ENCODE results near the gene MUC20. TPM values are rescaled to one million over a fixed set of nuclear protein-coding genes. Genes with fewer than 3 reads are reported as not detected.
"Not testable (repeated sequence)": the region's sequence is repeated elsewhere in the genome, so short reads cannot be mapped to it uniquely, and the experiment has no call there.

The MUC20 gene
- total RNA-seq, 2 donors from 2014 or later, result 110 to 115 TPM

DNA sequence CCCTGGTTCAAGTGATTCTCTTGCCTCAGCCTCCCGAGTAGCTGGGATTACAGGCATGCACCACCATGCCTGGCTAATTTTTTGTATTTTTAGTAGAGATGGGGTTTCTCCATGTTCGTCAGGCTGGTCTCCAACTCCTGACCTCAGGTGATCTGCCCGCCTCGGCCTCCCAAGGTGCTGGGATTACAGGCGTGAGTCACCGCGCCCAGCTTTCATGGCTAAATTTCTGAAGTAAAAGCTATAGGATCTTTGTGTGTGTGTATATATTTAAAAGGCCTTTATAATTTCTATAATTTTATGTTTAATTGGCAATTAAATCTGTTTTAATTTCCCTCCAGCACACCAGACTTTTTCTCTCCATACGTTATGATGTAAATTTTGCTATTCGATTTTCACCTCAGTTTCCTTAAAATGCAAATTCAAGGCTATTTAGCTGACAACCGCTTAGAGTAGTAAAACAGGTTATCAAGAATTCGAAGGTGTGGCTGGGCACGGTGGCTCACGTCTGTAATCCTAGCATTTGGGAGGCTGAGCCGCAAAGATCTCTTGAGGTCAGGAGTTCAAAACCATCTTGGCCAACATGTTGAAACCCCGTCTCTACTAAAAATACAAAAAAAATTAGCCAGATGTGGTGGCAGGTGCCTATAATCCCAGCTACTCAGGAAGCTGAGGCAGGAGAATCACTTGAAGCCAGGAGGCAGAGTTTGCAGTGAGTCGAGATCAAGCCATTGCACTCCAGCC lies 1.1 kb upstream of the MUC20 start:
- intact Hi-C loops (cut with DNase I, micrococcal nuclease); ATAC-seq; DNase-seq: not testable (repeated sequence)

DNA sequence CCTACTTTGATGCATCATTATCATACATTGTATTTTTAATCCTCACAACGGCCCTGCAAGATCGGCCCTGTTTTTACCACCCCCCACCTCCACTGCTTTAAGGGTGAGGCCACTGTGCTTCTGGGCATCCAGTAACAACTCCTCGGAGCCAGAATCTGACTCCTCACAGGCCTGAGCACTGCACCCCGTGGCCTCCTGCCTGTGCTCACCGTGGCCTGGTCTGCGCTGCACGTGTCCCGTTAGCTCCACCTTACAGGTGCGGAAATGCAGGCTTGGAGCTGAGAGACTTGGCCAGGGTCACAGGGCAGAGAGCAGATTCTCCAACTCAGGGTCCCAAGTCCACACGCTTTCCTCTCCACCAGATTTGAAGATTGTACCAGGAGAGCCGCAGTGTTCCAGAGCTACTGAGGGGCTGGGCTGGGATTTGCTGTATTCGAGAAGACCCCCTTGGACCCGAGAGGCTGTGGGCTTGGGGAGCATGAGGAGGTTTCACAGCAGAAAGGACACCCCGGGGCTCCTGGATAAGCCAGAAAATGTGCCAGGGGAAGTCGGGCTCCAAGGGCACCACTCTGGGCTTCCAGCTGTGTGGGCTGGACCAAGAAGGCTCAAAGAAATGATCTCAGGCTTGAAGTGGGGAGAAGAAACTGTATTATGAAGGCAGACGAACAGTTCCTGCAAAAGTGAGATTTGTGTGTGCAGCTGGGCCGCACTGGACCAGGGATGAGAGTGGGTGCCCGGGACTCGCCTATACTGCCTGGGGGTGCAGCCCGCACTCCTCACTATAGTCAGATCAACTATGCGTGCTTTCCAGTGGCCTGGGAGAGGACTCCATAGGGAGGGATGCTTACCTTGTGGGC lies 1.6 kb downstream of the MUC20 start:
- ATAC-seq, result peak; percentile 69
- intact Hi-C loops (cut with DNase I, micrococcal nuclease); DNase-seq: not testable (repeated sequence)

DNA sequence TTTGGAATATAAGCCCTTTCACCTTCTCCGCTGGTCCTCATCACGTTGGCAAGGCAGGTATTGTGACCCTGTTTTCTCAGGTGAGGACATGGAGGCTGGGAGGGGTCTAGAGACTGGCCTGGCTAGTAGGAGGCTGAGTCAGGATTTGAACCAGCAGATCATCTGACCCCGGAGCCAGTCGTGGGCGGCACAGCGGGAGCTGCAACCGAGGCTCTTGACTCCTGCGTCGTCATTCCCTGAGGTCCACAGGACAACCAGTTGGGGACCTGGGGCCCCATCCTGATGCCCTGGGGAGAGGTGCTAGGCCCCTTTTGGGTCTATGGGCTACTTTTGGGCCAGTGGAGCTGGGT lies 2.2 kb downstream of the MUC20 start:
- ATAC-seq; intact Hi-C loops (cut with DNase I, micrococcal nuclease); DNase-seq: not testable (repeated sequence)

DNA sequence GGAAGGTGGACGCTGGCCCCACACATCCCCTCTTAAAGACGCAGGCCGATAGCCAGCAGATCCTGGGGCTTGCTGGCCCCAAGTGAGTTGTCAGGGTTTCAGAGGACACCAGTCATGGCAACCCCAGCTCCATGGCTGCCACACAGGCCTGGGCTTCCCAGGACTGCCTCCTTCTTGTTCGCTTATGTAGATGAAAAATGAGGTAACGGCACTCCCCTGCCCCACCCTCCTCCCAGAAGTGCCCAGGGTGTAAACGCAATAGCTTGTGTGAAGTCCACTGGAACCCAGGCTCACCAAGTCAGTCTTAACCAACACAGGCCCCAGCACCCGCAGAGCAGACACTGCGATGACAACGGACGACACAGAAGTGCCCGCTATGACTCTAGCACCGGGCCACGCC lies 3.6 kb downstream of the MUC20 start:
- intact Hi-C loops (cut with DNase I, micrococcal nuclease); ATAC-seq; DNase-seq: not testable (repeated sequence)

DNA sequence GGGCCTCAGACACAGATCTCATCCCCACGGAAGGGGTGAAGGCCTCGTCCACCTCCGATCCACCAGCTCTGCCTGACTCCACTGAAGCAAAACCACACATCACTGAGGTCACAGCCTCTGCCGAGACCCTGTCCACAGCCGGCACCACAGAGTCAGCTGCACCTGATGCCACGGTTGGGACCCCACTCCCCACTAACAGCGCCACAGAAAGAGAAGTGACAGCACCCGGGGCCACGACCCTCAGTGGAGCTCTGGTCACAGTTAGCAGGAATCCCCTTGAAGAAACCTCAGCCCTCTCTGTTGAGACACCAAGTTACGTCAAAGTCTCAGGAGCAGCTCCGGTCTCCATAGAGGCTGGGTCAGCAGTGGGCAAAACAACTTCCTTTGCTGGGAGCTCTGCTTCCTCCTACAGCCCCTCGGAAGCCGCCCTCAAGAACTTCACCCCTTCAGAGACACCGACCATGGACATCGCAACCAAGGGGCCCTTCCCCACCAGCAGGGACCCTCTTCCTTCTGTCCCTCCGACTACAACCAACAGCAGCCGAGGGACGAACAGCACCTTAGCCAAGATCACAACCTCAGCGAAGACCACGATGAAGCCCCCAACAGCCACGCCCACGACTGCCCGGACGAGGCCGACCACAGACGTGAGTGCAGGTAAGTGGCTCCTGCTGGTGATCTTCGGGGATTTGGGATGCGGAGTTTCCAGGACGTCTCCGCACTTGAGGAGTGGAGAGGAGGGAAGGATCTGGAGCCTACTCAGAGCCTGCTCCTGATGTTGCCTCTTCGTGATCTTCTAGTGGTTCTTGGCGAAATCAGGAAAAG lies 5.3 kb downstream of the MUC20 start:
- intact Hi-C loops (cut with DNase I, micrococcal nuclease); ATAC-seq; DNase-seq: not testable (repeated sequence)

DNA sequence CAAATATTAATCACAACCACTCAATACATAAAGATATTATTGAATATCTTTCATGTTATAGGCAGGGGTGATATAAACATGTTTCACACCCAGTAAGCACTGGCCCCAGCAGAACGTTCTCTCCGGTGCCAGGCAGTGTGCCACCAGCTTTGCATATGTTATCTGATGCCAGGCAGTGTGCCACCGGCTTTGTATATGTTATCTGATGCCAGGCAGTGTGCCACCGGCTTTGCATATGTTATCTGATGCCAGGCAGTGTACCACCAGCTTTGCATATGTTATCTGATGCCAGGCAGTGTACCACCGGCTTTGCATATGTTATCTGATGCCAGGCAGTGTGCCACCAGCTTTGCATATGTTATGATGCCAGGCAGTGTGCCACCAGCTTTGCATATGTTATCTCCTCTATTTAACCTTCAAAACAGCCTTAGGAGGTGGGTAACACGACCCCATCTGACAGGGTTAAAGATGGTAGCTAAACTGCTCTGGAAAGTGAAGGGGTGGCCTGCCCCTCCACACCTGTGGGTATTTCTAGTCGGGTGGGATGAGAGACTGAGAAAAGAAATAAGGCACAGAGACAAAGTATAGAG lies 6.9 kb downstream of the MUC20 start:
- intact Hi-C loops (cut with DNase I, micrococcal nuclease), result no loop called here
- ATAC-seq (peak; percentile 41), DNase-seq (peak; percentile 64 to 72)

DNA sequence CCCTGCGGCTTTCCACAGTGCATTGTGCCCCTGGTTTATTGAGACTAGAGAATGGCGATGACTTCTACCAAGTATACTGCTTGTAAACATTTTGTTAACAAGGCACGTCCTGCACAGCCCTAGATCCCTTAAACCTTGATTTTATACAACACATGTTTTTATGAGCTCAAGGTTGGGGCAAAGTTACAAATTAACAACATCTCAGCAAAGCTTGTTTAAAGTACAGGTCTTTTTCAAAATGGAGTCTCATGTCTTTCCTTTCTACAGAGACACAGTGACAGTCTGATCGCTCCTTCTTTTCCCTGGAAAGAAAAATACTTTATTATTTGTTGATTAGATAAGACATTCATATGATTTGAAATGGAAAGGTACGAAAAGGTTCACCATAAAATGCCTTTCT lies 8.0 kb downstream of the MUC20 start:
- DNase-seq; intact Hi-C loops (cut with DNase I, micrococcal nuclease): not testable (repeated sequence)
- ATAC-seq, result peak; percentile 68

DNA sequence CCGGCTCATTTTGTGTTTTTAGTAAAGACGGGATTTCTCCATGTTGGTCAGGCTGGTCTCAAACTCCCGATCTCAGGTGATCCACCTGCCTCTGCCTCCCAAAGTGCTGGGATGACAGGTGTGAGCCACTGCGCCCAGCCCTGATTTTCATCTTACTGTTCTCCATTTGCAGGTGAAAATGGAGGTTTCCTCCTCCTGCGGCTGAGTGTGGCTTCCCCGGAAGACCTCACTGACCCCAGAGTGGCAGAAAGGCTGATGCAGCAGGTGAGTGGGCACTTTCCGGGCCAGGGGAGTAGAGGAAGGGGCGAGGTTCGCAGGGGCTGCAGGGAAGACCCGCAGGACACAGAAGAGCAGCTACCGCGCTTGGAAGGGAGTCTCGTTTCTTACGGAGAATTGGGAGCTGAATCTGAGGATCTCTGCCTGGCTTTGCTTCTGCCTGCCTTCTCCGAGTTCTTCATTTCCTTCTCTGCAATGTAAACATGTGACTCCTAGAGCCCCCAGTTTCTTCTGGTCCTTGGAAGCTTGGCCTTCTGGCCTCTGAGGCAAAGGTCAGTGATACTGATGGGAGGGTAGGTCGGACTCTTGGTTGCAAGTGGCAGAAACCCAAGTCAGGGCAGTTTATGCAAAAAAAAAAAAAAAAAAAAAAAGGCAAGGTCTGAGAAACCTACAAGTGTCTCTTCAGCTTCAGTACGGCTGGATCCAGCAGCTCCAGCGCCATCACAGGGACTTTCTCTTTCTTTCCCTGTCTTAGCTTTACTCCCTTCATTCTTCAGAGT lies 8.9 kb downstream of the MUC20 start:
- DNase-seq (no peak), ATAC-seq (peak; percentile 5)
- intact Hi-C loops (cut with DNase I, micrococcal nuclease), result no loop called here

DNA sequence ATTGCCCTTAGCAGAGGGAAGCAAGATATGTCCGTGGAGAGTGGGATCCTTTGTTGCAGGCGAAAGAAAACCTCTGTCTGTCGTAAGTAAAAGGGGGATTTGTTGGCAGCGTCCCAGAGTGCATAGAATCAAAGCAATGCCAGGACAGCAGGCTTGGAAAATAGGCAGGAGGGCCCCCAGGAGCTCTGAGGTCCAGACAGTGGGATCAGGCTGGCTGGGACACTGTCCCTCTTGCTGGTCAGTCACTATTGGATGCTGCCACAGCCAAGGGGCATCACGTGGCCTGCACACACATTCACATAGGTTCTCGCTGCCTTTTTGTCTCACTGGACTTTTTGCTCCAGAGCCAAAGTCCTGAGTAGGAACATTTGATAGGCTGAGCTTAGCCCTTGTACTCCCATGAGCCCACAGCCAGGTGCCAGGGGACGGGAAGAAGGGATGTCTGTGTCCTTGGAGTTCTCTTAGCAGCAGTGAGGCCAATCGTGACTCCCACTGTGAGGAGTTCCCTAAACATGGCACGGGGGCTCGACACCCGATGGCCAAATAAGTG lies 10.7 kb downstream of the MUC20 start:
- no peak for ATAC-seq

DNA sequence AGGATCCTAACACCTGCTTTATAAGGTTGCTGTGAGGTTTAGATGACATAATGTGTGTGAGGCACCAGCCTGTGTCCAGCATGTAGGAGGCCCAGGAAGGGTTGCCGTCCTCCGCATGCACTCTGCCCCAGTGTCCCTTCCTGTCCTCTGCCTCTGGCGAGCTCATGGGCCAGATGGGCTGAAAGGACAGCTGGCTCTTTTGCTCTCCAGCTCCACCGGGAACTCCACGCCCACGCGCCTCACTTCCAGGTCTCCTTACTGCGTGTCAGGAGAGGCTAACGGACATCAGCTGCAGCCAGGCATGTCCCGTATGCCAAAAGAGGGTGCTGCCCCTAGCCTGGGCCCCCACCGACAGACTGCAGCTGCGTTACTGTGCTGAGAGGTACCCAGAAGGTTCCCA lies 12.2 kb downstream of the MUC20 start:
- DNase-seq (no peak), ATAC-seq (no peak)
- intact Hi-C loops (cut with DNase I, micrococcal nuclease), result no loop called here

More for the DNA sequence above, 10.7 kb downstream of the MUC20 start:
- DNase-seq, result no peak
- intact Hi-C loops (cut with DNase I, micrococcal nuclease), result no loop called here

DNA sequence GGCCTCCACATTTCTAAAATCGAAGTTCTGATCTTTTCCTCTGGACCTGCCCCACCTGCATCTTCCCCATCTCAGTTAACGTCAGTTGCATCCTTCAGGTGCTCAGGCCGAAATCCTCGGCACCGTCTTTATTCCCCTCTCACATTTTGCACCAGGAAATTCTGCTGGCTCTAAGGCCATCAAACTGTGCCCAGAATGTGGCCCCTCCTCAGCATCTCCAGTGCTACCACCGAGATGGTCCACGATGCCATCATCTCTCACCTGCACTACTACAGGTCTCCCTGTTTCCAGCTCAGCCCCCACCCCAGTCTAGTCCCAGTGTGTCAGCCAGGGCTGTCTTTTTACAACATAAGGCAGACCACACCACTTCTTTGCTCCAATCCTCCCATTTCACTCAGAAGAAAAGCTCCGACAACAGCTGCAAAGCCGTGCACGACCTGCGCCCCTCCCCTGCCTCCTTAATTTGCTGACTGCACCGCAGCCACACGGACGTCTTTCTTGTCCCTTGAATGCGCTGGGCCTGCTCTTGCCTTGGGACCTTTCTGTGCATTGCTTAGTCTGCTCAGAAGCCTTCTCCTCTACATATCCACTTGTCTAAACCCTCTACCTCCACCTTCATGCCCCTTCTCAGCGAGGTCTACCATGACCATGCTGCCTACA lies 14.4 kb downstream of the MUC20 start:
- no peak for ATAC-seq
- intact Hi-C loops (cut with DNase I, micrococcal nuclease), result no loop called here
- DNase-seq, result no peak

DNA sequence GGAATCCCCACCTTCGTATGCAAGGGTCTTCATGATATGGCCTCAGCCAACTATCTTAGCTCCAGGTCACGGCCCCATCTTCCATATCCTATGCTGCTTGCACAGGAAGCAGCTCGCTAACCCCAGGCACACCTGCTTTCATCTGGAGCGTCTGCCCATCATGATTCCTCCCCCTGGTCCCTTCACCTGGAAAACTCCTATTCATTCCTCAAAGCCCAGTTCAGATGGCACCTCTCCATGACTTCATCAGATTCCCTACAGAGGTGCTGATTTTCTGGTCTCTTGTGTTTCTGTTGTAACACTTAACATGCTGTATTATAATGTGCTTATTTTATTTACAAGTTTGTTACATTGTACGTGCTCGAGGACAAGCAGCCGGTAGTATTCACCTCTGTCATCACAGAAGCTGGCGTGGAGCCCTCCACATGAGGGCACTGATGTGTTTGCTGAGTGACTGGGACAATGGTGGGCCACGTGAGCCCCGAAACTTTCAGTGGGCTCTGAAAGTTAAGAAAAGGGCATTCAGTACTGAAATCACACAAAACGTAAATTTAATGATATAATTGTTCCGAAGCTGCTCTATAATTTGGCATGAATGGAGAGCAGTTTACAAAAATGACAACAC lies 16.2 kb downstream of the MUC20 start:
- DNase-seq, result no peak
- ATAC-seq, result no peak
- intact Hi-C loops (cut with DNase I, micrococcal nuclease), result no loop called here

DNA sequence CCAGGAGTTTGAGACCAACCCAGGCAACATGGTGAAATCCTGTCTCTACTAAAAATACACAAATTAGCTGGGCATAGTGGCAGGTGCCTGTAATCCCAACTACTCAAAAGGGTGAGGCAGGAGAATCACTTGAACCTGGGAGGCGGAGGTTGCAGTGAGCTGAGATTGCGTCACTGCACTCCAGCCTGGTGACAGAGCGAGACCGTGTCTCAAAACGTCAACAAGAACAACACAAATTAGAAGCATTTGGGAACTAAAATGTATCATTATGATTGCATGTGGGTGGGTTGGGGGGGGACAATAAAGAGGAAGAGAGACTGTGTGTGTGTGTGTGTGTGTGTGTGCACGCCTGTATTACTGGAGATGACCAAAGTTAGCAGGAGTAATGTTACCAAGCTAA lies 17.0 kb downstream of the MUC20 start:
- DNase-seq, ATAC-seq: not testable (repeated sequence)

DNA sequence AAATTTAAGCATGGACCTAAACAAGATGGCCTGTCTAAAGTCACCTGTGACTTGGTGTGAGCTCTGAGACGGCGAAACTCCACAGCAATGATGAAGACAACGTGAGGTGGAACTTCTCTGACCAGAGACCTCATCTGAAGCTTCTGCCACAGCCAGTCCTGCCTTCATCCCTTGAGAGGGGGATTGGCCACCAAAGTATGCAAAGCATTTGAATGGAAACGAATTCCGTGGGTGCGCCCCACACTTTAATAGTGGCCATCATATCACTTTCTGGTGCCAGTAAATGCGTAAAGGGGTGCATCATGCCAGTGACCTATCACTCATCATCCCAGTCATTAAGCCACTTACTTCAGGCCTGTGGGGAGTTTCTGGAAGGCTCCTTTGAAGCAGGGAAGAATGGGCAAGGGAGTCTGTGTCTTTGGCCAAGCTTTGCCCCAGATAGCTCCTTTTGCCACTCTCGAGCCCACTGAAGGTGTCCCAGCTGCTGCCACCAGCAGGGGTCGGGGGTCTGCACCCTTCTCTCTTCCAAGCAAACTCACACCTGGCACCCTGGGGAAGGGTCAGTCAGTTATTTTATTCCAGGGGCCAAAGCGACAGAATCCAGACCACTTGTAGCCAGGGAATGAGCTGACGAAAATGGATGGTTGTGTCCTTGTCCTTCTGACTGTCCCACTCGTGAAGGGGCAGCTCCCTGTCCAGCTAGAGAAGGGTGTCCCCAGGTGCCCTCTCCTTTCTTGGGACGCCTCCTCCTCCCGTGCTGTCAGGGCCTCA lies 17.7 kb downstream of the MUC20 start:
- ATAC-seq (no peak), DNase-seq (no peak)
- intact Hi-C loops (cut with DNase I, micrococcal nuclease), result no loop called here

More for the DNA sequence above, 17.0 kb downstream of the MUC20 start:
- intact Hi-C loops (cut with DNase I, micrococcal nuclease), result not testable (repeated sequence)

DNA sequence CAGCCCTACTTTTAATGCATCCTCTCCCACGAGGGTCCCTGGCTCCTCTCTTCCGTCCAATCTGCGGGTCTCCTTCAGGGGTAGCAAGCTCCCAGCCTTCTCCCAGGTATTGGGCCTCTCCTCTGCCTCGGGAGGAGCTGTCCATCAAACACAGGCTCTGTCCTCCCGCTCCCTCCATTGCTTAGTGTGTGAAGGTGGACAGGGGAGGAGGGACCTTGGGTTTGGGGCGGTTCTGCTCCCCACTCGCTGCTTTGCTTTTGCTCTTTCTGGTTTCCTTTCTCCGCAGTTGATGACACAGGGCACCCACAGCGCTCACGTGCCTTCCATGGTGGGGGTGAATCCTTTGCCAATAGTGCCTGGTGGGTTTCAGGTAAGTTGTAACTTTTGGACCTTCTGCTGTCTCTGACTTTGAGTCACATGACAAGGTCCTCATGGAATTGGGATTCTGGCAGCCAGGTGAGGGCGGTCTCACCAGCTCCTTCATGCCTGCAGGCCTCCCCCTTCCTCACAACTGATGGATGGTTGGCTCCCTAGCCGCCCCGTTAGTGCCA lies 18.9 kb downstream of the MUC20 start:
- DNase-seq (no peak), ATAC-seq (no peak)
- intact Hi-C loops (cut with DNase I, micrococcal nuclease), result no loop called here

DNA sequence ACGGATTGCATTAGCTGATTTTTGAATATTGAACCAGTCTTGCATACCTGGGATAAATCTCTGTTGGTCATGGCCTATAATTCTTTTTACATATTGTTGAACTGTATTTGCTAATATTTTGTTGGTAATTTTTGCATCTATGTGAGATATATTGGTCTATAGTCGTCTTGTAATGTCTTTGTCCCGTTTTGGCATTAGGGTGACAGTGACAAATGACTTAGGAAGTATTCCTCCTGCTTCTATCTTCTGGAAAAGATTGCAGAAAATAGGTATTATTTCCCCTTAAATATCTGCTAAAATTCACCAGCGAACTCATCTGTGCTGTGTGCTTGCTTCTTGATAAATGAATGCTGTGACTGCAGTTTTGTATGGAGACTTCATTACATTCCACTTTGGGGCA lies 23.7 kb downstream of the MUC20 start:
- no peak for ATAC-seq
- intact Hi-C loops (cut with DNase I, micrococcal nuclease), result no loop called here
- DNase-seq, result no peak
